Cardiac muscle cell (in vitro differentiated cells and primary cell): ENCODE measurements around the gene HOXD4. TPM values are rescaled to one million over a fixed set of nuclear protein-coding genes. Genes with fewer than 3 reads are reported as not detected.

Source experiments
- DNase-seq, 2 donors: peaks; one replicate each; pipeline versions ENCODE4 v3.0.0 to v3.0.0-alpha.2; 2010 to 2017; ENCODE audit warnings: low read depth in 1 of 2, low spot score in 1 of 2
- H3K27ac ChIP-seq: fragments of 200-600 bp; sonication (generic); 2 replicates; pipeline ENCODE4 v1.5.1; 2016
- H3K27me3 ChIP-seq: fragments of 200-600 bp; sonication (generic); 2 replicates; pipeline ENCODE4 v1.6.0; 2016; ENCODE audit warnings: control low read depth
- H3K36me3 ChIP-seq: fragments of 200-600 bp; sonication (generic); 2 replicates; pipeline ENCODE4 v1.5.1; 2016; ENCODE audit warnings: control low read depth
- H3K4me1 ChIP-seq: fragments of 200-600 bp; sonication (generic); 2 replicates; pipeline ENCODE4 v1.8.1; 2017; ENCODE audit warnings: low read depth, mild to moderate bottlenecking, mixed run types
- H3K4me3 ChIP-seq: fragments of 200-600 bp; sonication (generic); 2 replicates; pipeline ENCODE4 v1.5.1; 2016; ENCODE audit warnings: mild to moderate bottlenecking
- H3K9me3 ChIP-seq: fragments of 200-600 bp; sonication (generic); 2 replicates; pipeline ENCODE4 v1.5.1; 2017; ENCODE audit warnings: low read depth, mild to moderate bottlenecking, control low read depth
- polyA plus RNA-seq: library from polyadenylated mRNA; unstranded; fragments of >200 nt; fragmentation: Nextera tagmentation; extraction: Ambion mirVana; gene quantifications from 2 replicates; pipeline ENCODE4 v1.2.1, GENCODE V29; 2016
- total RNA-seq: library from RNA; depleted of rRNA; stranded (reverse); fragments of >200 nt; gene quantifications from 2 replicates; pipeline ENCODE4 v1.2.3, GENCODE V29; 2016
- TF ChIP-seq, protein P1 (sequence below): IDR thresholded peaks from 2 replicates; pipeline ENCODE4 v1.5.1; 2012; ENCODE audit warnings: low read depth, mild to moderate bottlenecking, low read length

The HOXD4 gene
- total and polyA plus RNA-seq, 2 experiments from 2014 or later, result not detected

DNA sequence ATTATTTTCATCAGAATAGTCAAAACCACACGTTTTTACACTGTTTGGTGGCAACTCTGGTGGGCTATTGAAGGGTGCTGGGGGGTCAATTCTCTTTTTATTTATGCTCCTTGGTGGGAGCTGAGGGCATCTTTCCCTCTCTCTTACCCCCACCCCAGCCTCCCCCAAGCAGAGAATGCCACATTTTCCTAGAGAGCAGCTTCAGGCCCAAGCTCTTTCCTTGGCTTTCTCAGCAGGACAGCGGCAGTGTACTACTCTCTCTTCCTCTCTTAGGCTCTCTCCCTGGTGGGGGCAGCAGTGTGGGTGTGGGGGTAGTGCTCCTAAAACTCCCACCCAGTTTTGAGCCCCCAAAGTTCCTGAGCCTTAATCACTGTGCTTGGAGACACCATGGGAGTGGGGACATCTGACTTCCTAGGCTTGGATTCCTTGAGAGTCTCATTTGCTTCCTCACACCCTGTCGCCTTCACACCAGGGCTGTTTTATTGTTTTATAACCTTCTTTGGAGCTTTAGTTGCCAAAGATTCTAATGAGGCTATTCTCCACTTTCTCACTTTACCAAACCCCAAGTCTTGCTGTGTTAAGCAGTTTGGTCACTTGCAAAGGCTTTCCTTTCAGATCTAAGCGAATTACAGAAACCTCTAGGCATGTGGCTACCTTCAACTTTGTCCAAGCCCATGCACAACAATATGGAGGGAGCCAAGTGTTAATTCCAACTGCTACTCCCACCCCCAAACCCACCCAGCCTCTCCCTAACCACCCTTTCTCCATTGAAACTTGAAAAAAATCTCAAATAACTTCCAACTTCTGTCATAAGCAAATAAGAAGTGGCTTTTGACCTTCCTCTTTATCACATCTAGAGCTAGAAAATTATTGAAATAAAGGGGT, 6.0 kb upstream of the HOXD4 start:
- TF ChIP-seq, protein P1, sequence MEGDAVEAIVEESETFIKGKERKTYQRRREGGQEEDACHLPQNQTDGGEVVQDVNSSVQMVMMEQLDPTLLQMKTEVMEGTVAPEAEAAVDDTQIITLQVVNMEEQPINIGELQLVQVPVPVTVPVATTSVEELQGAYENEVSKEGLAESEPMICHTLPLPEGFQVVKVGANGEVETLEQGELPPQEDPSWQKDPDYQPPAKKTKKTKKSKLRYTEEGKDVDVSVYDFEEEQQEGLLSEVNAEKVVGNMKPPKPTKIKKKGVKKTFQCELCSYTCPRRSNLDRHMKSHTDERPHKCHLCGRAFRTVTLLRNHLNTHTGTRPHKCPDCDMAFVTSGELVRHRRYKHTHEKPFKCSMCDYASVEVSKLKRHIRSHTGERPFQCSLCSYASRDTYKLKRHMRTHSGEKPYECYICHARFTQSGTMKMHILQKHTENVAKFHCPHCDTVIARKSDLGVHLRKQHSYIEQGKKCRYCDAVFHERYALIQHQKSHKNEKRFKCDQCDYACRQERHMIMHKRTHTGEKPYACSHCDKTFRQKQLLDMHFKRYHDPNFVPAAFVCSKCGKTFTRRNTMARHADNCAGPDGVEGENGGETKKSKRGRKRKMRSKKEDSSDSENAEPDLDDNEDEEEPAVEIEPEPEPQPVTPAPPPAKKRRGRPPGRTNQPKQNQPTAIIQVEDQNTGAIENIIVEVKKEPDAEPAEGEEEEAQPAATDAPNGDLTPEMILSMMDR, result no peak
- Histone ChIP-seq H3K4me3 (no peak overlapping the region), H3K36me3 (no peaks in the 10 kb centered on the region), H3K27me3 (peaks cover 100% of the 10 kb centered on the region), H3K9me3 (no peaks in the 10 kb centered on the region), H3K27ac (no peak overlapping the region), H3K4me1 (no peaks in the 10 kb centered on the region)
- DNase-seq, result no peak

DNA sequence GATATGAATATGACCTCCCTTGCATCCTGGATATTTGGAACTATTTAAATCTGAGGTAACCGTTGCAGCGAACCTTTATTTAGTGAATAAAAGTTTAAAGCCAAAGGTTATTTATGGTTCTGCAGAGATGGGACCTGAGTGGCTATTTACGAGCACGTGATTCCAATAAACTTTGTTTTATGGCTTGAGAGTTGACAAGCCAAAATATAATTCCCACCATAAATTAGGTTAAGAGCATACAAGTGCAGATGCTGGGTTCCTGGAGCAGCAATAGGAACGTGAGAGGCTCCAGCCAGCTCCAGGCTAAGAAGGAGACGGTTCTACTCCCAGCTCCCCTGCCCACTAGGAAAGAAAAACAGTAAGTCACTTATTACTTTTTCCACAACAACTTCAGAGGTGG, 5.2 kb upstream of the HOXD4 start:
- no peak overlapping the region for H3K27ac ChIP-seq
- H3K27me3 ChIP-seq, result peaks cover 100% of the 10 kb centered on the region
- no peak overlapping the region for H3K4me3 ChIP-seq
- no peak for DNase-seq
- TF ChIP-seq, protein P1, result no peak
- no peaks in the 10 kb centered on the region for H3K36me3 ChIP-seq
- no peaks in the 10 kb centered on the region for H3K9me3 ChIP-seq
- H3K4me1 ChIP-seq, result no peaks in the 10 kb centered on the region

DNA sequence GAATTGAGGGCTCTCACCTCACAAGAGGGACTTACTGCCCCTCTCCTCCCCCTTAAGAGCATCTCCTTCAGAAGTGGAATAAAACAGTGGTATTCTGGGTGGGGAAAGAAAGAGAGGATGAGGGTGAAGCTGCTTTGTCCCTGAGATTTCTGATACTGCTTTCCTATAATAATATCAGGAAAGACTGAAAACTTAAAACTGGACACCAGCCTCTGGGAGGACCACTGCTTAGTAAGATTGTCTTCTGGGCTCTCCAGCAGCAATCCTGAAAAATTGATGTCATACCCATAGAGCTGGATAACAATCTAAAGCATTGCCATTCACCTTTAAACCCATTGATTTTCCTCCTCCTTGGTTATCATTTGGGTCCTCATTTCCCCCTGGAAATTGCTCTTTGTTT, 4.7 kb upstream of the HOXD4 start:
- Histone ChIP-seq H3K27me3 (peaks cover 100% of the 10 kb centered on the region), H3K4me3 (no peak overlapping the region), H3K36me3 (no peaks in the 10 kb centered on the region), H3K9me3 (no peaks in the 10 kb centered on the region), H3K27ac (no peak overlapping the region), H3K4me1 (no peaks in the 10 kb centered on the region)
- DNase-seq, result no peak
- TF ChIP-seq, protein P1, result no peak

DNA sequence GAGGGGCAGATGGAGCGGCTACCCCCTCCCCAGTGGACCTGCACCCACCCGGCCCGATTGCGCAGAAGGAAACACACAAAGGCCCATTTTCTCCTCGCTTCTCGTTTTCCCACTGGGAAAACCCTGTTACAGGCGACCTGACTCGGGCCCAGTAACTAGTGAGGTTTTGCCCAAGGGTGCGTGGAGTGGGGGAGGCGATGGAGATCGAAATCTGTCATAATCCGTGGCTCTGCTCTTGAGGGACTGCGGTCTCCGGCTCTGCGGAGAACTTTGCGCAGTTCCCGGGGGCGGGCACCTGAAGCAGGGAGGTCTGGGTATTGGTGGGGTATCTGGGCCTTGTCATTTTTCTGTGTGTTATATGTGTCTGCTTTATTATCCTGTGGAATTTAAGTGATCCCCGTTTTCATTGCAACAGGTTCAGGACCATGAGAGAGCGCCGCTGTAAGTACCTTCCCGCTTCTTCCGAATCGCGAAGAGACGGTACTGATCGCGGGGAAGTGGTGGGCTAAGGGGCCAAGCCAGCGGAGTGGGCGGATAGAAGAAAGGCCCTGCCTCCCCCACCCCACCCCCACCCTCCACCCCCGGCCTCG, 4.0 kb upstream of the HOXD4 start:
- no peak overlapping the region for H3K27ac ChIP-seq
- H3K4me3 ChIP-seq, result no peak overlapping the region
- TF ChIP-seq, protein P1, result no peak
- DNase-seq, result no peak
- H3K27me3 ChIP-seq, result peaks cover 100% of the 10 kb centered on the region
- H3K4me1 ChIP-seq, result no peaks in the 10 kb centered on the region
- H3K36me3 ChIP-seq, result no peaks in the 10 kb centered on the region
- no peaks in the 10 kb centered on the region for H3K9me3 ChIP-seq

DNA sequence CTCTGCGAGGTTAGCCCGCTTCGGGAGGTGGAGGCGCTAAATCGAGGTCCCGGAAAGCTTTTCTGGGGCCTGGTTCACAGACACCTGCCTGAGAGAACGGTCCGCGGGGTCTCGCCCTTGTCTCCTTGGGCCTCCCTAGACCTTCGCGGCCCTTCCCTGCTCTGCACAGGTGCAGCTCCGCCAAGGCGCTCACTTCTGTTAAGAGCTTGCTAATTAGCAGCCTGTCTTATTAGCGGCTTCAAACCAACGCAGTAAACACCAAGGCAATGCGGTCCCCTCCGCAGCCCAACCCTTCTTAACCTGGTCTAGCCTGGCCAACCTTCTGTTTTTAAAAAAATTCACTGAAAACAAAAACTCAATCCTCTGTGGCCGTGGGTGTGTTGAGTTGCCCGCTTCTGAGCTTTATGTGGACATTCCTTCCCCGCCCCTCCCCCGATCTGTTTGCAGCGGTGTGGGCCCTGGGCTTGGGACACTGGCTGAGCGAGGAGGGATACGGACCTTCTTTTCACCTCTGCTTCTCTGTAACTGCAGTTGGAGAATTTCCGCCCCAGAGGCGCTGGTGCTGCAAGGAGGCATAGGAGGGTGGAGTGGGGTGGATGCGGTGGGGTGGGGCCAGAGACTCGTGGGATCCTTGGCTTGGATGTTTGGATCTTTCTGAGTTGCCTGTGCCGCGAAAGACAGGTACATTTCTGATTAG, 3.4 kb upstream of the HOXD4 start:
- Histone ChIP-seq H3K9me3 (no peaks in the 10 kb centered on the region), H3K27ac (no peak overlapping the region), H3K4me1 (no peaks in the 10 kb centered on the region), H3K4me3 (no peak overlapping the region), H3K27me3 (peaks cover 100% of the 10 kb centered on the region), H3K36me3 (no peaks in the 10 kb centered on the region)
- DNase-seq, result no peak
- TF ChIP-seq, protein P1, result no peak
